ENCODE data around the gene ZNF611.
"Not testable (repeated sequence)": the region's sequence is repeated elsewhere in the genome, so short reads cannot be mapped to it uniquely, and the experiment has no call there.

The ZNF611 gene

DNA sequence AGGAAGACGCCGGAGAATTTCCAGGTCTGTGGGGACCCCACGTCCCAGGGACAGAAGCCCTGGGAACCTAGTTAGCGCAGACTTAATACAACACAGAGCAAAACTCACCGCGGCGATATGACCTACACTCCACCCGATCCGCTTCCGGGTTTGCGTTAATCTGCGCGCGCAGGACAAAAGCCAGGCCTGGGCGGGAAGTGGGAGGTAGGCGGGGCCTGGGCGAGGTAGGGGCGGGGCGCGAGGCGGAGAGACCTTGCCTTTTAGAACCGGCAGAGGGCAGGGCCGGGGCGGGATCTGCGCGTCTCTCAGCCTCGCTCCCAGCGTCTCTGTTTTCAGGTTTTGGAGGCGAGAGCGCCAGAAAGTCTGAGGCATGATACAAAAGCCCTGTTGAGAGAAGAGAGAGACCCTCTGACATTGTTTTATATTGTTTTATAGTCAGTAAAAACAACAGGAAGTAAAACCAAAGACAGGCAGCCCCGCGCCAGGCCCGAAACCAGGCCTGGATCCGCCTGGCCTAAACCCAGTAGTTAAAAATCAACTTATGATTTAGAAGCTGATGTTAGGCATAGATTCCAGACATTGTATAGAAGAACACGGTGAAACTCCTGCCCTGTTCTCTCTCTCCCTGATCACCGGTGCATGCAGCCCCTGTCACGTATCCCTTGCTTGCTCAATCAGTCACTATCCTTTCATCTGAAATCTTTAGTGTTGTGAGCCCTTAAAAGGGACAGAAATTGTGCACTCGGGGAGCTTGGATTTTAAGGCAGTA lies at the start of gene ZNF611:
Gene ZNF611, minus strand, starts transcription at position 152 of the 769 bp plus-strand sequence. CDS start 19,150 bp downstream, outside the sequence.
- peak; percentile 96 for DNase-seq

GRCh38 chr19:52782864-52783263 lies 48.0 kb upstream of the ZNF611 start:
- DNase-seq, result not testable (repeated sequence)

GRCh38 chr19:52778811-52779210 lies 44.0 kb upstream of the ZNF611 start:
- DNase-seq, result peak; percentile 13

- DNase-seq, result not testable (repeated sequence)
Observed at GRCh38 chr19:52756447-52756846, 21.6 kb upstream of the ZNF611 start.

GRCh38 chr19:52749780-52750179 lies 14.9 kb upstream of the ZNF611 start:
- DNase-seq, result no peak

DNA sequence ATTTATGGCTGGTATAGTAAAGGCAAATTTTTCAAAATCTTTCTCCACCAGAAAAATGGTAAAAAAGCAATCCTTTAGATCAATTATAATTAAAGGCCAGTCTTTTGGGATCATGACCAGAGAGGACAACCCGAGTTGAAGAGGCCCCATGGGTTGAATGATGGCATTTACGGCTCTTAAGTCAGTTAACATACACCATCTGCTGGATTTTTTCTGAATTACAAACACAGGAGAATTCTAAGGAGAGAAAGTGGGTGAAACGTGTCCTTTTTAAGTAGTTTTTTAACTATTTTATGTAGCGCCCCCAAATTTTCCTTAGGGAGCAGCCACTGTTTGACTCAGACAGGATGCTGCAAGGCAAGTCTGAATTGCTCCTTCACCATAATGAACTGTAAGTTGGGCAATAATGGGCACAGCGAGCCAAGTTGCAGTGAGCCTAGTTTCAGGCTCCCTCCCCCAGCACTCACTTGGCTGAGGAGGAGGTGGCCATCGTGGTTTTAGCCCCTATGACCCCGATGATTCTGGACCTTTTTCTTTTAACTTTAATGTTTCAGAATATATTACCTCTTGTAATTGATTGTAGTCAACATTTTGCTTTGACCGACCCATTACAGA lies 13.6 kb upstream of the ZNF611 start:
- no peak for DNase-seq

GRCh38 chr19:52745919-52746318 lies 11.1 kb upstream of the ZNF611 start:
- DNase-seq, result not testable (repeated sequence)

- DNase-seq, result no peak
Observed at GRCh38 chr19:52743091-52743490, 8.2 kb upstream of the ZNF611 start.

DNA sequence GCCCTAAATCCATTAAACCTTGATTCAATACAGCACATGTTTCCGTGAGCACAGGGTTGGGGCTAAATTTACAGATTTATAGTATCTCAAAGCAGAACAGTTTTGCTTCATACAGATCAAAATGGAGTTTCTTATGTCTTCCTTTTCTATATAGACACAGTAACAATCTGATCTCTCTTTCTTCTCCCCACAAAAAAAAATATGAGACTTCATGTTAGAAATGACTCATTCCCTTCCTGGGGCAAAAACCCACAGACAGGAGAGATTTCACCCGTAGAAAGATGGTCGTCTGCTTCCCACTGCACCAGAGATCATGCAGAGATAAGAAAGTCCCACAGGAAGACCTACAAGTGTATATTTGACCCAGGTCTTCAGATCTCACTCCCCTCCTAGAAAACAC lies 7.7 kb upstream of the ZNF611 start:
- peak; percentile 12 for DNase-seq

- no peak for DNase-seq
Observed at GRCh38 chr19:52741951-52742485, 7.2 kb upstream of the ZNF611 start.

DNA sequence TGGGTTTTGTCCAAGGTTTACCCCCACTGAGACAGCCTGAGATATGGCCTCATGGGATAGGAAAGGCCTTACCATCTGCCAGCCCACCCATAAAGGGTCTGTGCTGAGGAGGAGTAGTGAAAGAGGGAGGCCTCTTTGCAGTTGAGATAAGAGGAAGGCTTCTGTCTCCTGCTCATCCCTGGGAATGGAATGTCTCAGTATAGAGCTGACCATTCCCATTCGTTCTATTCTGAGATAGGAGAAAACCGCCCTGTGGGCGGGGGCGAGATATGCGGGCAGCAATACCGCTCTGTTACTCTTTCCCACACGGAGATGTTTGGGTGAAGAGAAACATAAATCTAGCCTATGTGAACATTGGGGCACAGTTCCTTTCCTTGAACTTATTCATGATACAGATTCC lies 6.5 kb upstream of the ZNF611 start:
- not testable (repeated sequence) for DNase-seq

- DNase-seq, result no peak
Observed at GRCh38 chr19:52739576-52739975, 4.7 kb upstream of the ZNF611 start.

DNA sequence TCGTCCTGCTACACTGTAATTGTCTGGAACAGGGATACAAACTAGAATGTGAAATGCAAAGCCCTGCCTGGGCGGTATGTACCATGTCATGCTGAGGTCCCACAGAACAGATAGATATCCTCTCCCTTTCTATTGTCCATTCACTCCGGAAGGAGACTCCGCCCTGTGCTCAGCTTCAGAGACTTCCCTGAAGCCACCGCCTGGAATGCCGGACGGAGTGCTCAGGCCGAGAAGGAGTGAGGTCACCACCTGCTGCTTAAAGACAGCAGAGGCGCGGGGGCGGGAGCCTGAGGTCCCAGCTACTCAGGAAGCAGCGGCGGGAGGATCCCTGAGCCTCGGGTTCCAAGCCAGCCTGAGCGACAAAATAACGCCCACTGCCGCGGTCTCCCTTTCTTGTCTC lies 890 bp upstream of the ZNF611 start:
- no peak for DNase-seq

- no peak for DNase-seq
Observed at GRCh38 chr19:52734331-52734892, 432 bp downstream of the ZNF611 start.

DNA sequence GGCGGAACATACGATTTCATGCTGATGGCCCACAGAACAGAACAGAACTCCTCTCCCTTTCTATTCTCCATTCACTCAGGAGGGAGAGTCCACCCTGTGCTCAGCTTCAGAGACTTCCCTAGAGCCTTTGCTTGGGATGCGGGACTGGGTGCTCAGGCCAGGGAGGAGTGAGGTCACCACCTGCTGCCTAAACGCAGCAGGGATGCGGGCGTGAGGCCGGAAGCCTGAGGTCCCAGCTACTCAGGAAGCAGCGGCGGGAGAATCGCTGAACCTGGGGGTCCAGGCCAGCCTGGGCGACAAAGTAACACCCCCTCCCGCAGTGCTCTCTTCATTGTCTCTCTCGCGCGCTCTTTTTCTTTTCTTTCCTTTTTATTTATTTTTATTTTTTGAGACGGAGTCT lies 8.8 kb downstream of the ZNF611 start:
- not testable (repeated sequence) for DNase-seq

- no peak for DNase-seq
Observed at GRCh38 chr19:52725528-52725961, 9.3 kb downstream of the ZNF611 start.

- DNase-seq, result no peak
Observed at GRCh38 chr19:52724701-52725514, 9.9 kb downstream of the ZNF611 start.

DNA sequence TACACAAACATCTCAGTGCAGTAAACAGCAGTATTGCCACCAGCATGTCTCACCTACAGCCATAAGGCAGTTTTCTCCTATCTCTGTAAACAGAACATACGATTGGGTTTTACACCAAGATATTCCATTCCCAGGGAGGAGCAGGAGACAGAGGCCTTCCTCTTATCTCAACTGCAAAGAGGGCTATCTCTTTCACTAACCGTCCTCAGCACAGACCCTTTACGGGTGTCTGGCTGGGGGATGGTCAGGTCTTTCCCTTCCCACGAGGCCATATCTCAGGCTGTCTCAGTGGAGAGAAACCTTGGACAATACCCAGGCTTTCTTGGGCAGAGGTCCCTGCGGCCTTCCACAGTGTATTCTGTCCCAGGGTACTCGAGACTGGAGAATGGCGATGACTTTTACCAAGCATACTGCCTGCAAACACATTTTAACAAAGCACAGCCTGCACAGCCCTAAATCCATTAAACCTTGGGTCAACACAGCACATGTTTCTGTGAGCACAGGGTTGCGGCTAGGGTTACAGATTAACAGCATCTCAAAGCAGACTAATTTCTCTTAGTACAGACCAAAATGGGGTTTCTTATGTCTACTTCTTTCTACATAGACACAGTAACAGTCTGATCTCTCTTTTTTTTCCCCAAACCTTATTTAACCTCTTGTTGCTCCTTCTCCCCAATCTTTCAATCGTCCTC lies 10.8 kb downstream of the ZNF611 start:
- not testable (repeated sequence) for DNase-seq

DNA sequence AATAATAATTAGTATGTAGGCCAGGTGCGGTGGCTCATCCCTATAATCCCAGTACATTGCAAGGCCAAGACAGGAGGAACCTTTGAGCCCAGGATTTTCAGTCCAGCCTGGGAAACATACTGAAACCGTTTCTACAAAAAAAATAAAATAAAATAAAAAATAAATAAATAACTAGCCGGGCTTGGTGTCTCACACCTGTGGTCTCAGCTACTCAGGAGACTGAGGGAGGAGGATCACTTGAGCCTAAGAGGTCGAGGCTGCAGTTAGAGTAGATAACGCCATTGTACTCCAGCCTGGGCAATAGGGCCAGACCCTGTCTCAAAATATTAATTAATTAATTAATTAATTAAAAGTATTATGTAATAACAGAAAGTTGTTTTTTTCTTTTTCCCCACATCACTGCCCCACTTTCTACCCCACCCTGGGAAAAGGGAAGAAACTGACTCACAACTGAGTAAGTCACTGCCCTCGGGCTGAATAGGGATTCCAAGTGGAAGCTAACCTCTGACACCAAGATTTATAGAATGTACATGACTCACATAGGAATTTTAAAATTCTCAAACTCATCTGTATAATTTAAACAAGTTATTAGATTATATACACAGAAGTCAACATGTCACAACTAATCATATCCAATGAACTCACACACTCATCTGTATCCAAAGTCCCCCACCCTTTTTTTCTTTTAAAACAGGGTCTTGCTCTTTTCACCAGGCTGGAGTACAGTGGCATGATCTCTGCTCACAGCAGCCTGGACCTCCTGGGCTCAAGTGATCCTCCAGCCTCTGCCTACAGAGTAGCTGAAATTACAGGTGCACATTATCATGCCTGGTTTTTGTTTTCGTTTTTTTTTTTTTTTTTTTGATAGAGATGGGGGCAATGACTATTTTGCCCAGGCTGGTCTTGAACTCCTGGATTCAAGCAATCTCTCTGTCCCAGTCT lies 12.5 kb downstream of the ZNF611 start:
- DNase-seq, result no peak

- not testable (repeated sequence) for DNase-seq
Observed at GRCh38 chr19:52720541-52720940, 14.3 kb downstream of the ZNF611 start.

GRCh38 chr19:52716522-52716921 lies 18.3 kb downstream of the ZNF611 start:
- no peak for DNase-seq
